NCI-H1105 treated with DMSO at 0.1 percent for 48 hours (cell line): ENCODE data around the gene EIF4G3.
"Not testable (repeated sequence)": the region's sequence is repeated elsewhere in the genome, so short reads cannot be mapped to it uniquely, and the experiment has no call there.

Source experiments
- DNase-seq: peaks from one replicate; lab custom pipeline; 2025; lab: John Stamatoyannopoulos, UW

The EIF4G3 gene

DNA sequence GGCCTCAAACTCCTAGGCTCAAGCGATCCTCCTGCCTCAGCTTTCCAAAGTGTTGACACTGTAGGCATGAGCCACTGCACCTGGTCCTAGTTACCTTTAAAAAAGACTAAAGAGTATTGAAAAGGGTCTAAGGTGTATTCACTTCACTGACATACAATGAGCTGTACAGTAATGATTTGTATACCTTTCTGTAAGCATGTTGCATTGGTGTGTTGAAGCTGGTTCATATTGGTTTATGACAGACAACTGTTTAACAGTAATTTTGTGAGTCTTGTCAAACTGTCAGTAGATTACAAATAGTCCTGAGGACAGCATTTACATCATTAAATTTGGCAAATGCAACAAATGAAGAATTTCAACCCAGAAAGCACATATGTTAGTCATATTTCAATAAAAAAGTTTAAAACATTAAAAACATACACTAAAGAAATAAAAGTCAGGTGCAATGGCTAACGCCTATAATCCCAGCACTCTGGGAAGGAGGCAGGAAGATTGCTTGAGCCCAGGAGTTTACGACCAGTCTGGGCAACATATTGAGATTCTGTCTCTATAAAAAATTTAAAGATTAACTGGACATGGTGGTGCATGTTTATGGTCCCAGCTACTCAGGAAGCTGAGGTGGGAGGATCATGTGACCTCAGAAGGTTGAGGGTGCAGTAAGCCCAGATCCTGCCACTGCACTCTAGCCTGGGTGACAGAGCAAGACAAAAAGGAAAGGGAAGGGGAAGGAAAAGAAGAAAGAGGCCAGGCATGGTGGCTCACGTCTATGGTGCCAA is 301.3 kb downstream of the EIF4G3 start:
- no peak for DNase-seq

- DNase-seq, result no peak
Measured at GRCh38 chr1:20873311-20873710, 303.4 kb downstream of the EIF4G3 start.

DNA sequence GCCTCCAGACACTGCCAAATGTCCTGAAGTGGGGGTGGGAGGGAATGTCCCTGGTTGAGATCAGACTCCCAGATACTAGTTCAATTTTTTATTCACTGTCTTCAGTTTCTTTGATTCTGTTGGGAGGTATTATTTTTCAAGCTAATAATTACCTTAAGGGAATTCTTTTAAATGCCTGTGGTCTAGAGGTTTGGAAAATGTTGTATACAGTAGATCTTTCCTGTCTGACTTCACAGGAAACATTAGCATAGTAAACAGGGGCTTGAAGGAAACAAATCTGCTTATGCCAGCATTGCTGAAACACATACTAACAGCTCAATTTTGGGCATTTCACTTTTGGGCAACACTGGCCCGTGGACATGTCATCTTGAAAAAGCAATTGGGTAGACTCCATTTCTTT is 305.3 kb downstream of the EIF4G3 start:
- no peak for DNase-seq

- no peak for DNase-seq
Measured at GRCh38 chr1:20870718-20871117, 306.0 kb downstream of the EIF4G3 start.

GRCh38 chr1:20868263-20868662 is 308.4 kb downstream of the EIF4G3 start:
- no peak for DNase-seq

DNA sequence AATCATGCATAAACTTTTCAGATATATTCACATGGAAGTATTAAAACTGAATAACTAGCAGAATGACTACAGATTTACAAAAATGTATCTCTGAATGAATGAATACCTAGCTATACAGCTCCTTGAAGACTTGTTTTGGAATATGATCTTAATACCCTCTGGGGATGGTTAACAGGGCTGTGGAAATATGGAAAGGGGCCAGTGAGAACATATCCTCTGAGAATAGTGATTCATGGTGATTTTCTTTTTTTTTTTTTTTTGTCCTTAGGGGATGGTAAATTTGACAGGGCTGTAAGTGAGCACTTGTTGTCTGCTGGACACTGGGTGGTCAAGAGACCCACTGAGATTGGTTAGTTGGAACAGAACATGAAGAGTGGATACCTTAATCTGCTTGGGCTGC is 308.9 kb downstream of the EIF4G3 start:
- no peak for DNase-seq

DNA sequence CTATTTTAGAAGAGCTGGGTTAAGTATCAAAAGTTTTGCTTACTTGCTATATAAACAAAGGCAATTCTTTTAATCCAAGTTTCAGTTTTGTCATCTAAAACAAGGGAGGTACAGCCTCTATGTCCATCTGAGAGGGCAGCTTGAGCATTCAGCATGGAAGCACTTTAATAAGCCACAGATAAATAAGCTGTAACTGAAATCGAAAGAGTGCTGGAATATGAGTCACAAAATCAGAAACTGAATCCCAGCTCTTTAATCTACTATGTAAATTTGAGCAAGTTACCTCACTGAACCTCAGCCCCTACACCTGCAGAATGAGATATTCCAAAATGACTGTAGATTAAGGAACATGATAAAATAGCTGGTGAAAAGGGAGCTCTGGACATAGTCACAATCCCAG is 309.6 kb downstream of the EIF4G3 start:
- DNase-seq, result no peak

GRCh38 chr1:20865001-20865400 is 311.7 kb downstream of the EIF4G3 start:
- DNase-seq, result no peak

- DNase-seq, result no peak
Measured at GRCh38 chr1:20854529-20854928, 322.2 kb downstream of the EIF4G3 start.

GRCh38 chr1:20851791-20852190 is 324.9 kb downstream of the EIF4G3 start:
- not testable (repeated sequence) for DNase-seq

DNA sequence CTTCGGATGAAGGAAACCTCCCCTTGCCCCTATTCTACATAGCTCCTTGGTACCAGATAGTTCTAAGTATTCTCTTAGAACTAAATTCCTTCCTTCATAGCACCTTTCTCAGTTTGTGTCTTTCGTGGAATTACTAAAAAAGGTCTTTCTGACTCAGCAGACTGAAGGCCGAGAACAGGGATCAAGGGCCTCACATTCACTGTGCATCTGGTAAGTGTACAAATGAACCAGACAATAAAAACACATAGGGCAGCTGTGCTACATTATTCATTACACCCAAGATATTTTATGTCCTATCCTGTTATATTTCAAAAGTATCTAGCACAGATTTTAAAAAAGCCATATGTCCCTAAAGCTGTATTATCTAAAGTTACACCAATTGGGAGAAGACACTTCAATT is 326.7 kb downstream of the EIF4G3 start:
- DNase-seq, result no peak

DNA sequence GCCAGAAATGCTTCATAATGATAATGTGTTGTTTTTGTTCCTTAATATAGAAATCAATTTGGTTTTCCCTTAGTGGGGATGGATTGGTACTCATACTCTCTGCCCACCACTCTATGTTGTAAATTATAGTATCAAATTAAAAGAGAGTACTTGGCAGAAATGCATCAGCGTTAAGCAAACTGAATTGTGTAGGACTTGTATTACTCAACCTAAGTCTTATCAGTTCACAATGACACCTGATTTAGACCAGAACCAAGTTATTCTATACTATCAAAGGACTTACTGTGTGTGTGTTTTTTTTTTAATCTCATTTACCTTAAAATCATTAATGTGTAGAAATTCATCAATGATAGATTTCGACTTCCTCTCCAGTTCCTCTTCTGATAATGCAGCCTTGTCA is 327.6 kb downstream of the EIF4G3 start:
- DNase-seq, result no peak

DNA sequence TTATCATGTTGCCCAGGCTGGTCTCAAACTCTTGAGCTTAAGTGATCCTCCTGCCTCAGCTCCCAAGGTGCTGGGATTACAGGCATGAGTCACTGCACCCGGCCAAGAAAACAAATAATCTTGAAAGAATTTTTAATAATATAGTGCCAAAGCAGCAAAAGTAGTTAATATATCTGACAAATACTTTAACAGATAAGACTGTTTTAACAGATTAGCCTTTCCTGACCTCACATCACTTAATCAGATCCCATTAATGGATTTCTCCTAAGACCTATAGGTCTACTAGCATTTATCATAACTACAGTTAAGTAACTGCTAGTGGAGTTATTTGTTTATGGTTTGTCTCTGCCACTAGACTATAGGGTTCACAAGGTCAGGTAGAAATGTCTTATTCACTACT is 328.5 kb downstream of the EIF4G3 start:
- DNase-seq, result no peak

DNA sequence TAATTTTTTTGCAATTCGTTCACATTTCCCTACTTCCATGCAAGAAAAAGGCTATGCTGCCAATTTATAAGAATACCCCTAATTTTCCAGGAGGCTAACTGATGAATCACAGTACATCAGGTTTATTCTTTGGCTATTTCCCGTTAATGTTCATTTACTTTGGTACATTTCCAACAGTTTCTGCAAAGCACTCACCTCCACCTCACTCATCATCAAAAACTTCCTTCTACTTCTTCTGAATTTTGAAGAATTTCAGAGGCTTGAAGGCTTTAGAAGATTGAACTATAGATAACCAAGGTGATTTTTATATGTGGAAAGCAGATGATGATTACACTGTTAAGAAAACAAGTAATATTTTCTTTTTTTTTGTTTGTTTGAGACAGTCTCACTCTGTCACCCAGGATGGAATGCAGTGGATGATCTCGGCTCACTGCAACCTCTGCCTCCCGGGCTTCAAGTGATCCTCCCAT is 329.1 kb downstream of the EIF4G3 start:
- DNase-seq, result no peak

GRCh38 chr1:20846461-20847374 is 330.0 kb downstream of the EIF4G3 start:
- no peak for DNase-seq

- no peak for DNase-seq
Measured at GRCh38 chr1:20840731-20841130, 336.0 kb downstream of the EIF4G3 start.

DNA sequence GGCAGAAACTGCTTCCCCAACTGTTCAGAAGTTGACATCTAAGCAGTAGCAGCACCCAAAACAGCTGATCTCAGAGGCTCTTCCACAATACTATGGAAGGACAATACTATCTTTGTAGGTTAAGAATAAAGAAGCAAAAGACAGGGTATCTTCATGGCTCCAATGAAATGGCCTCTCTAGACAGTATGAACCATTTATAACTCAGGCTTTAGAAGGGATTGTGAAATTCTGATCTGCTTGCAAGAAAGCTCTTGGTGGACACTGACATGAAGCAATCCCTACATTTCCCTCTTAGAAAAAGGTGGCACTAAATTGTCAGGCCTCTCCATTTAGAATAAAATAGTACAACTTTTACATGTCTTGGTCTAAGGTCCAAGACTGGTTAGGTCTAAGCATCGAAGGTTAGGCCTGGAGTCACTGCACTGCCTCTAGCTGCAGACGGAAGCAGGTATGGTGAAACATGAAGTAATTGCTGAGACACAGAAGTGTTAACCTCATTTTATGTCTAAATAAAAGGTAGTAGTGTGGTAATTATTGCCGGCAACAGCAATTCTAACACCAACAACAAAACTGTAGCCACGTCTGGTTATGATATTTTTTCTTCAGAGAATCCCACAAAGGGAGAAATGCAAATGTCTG is 339.0 kb downstream of the EIF4G3 start:
- DNase-seq, result no peak

DNA sequence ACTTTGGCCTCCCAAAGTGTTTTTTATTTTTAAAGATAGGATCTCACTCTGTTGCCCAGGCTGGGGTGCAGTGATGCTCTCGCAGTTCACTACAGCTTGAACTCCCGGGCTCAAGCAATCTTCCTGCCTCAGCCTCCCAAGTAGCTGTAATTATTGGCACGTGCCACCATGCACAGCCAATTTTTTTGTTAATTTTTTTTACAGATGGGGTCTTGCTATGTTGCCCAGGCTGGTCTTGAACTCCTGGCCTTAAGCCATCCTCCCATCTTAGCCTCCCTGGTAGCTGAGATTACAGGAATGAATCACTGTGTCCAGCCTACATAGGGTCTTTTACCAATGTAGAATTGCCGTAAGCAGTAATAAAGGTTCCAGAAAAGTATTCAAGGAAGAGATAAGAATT is 340.5 kb downstream of the EIF4G3 start:
- no peak for DNase-seq

- no peak for DNase-seq
Measured at GRCh38 chr1:20834780-20835179, 341.9 kb downstream of the EIF4G3 start.

DNA sequence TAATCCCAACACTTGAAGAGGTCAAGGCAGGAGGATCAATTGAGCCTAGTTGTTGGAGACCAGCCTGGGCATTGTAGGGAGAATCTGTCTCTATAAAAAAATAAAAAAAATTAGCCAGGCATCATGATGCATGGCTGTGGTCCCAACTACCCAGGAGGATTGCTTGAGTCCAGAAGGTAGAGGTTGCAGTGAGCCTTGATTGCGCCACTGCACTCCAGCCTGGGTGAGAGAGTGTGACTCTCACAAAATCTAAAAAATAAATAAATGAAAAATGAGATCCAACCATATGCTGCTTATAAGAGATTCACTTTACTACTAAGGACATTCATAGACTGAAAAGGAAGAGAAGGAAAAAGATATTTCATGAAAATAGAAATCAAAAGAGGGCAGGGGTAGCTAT is 342.5 kb downstream of the EIF4G3 start:
- DNase-seq, result no peak

DNA sequence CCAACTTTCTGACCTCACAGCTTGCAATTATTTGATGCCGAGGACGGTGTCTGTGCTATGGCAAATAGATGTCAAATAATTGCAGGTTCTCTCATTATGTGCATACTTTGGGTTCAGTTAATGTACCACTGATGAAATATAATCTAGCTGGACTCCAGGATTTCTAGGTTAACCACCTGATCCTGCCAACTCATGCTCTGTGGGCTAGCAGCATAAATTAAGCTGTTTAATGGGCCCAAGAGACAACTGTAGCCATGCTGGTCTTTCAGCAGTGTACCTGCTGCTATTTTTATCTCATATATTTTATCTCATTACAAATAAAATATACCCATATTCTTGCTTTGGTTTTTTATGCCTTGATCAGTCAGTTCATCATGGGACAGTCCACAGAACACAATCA is 346.3 kb downstream of the EIF4G3 start:
- DNase-seq, result no peak

DNA sequence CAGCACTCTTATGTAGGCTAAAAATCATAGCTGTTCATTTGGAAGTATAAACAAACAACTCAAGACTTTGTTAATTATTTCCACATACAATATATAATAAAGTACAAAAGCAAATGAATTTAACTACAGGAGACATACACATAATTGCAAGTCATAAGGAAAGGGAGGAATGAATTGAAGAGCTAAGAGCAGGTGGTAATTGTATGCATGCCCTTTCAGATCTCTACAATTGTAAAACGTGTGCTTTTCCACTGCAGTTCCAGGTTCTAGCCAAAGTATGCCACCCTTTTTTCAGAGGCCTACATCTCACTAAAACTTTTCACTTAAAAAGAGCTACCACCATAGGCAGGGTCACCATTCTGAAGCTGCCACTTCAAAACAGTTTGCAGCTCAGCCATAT is 346.8 kb downstream of the EIF4G3 start:
- DNase-seq, result no peak

DNA sequence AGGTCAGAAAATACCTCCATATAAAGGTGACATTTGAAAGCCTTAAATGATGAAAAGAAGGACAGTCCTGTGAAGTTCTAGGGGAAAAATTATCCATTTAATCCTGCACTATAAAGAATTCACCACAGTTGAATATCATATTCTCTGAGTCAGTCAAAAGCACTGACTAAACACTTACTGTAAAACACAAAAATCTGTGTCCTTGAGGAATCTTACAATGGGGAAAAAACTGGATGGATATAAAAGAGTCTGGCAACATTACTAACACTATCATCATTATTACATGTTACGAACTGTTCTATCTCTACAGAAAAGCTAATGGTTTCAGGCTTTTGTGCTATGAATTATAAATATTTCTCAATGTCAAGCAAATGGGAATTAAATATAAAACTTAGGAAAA is 347.2 kb downstream of the EIF4G3 start:
- DNase-seq, result no peak
